IMR-90 (cell line): ENCODE data around the gene HEATR3. TPM values are rescaled to one million over a fixed set of nuclear protein-coding genes. Genes with fewer than 3 reads are reported as not detected.

Experiments
- ATAC-seq: fragments of 200-7000 bp; cut with Tn5 transposase; 2 replicates; pipeline ENCODE4 v1.9.1; 2020; ENCODE audit warnings: low read depth, mild to moderate bottlenecking, moderate library complexity
- BruUV-seq: library from RNA; stranded (reverse); fragments of 400-500 nt; replicated peaks from 2 replicates; lab custom pipeline; 2021; lab: Mats Ljungman, UMichigan
- CTCF ChIA-PET: fragments of 300-600 bp; formaldehyde crosslinking; extraction: SDS; loops from one replicate; lab custom pipeline; 2021; ENCODE audit warnings: antibody characterized with exemption; lab: Yijun Ruan, JAX
- POLR2A ChIA-PET: fragments of 300-600 bp; sonication (Branson Sonifier 250); formaldehyde crosslinking; loops from one replicate; lab custom pipeline; 2022; ENCODE audit warnings: antibody characterized with exemption; ENCODE audit not compliant: unreplicated experiment; lab: Charles Lee
- DNase-seq: peaks from one replicate; pipeline ENCODE4 v3.0.0; 2013
- H2AFZ ChIP-seq: replicated peaks from 2 replicates; pipeline ENCODE3; 2013; ENCODE audit warnings: low read length, mild to moderate bottlenecking; ENCODE audit not compliant: poor library complexity
- H2AK5ac ChIP-seq: 2 replicates; pipeline ENCODE4 v1.6.1; 2013; ENCODE audit warnings: low read depth, low read length, inconsistent platforms
- H2AK9ac ChIP-seq: replicated peaks from 2 replicates; pipeline ENCODE3; 2013; ENCODE audit warnings: mild to moderate bottlenecking, low read depth, low read length, moderate library complexity; ENCODE audit not compliant: poor library complexity
- H2BK120ac ChIP-seq: 2 replicates; pipeline ENCODE4 v1.6.1; 2013; ENCODE audit warnings: low read depth, low read length, inconsistent platforms
- H2BK15ac ChIP-seq: 3 replicates; pipeline ENCODE4 v1.6.1; 2013; ENCODE audit warnings: low read depth, low read length, inconsistent platforms
- H2BK20ac ChIP-seq: 2 replicates; pipeline ENCODE4 v1.6.1; 2013; ENCODE audit warnings: low read depth, mild to moderate bottlenecking, inconsistent platforms, low read length, moderate library complexity
- H2BK5ac ChIP-seq: 2 replicates; pipeline ENCODE4 v1.6.1; 2013; ENCODE audit warnings: mild to moderate bottlenecking, low read depth, low read length, inconsistent platforms; ENCODE audit not compliant: poor library complexity, severe bottlenecking
- H3K14ac ChIP-seq: replicated peaks from 2 replicates; pipeline ENCODE4 v1.6.1; 2013; ENCODE audit warnings: low read depth, low read length, inconsistent platforms
- H3K18ac ChIP-seq: 2 replicates; pipeline ENCODE4 v1.6.1; 2013; ENCODE audit warnings: low read depth, low read length, control low read depth
- H3K23ac ChIP-seq: 2 replicates; pipeline ENCODE4 v1.6.1; 2013; ENCODE audit warnings: low read depth, low read length, inconsistent platforms
- H3K27ac ChIP-seq: 2 replicates; pipeline ENCODE4 v1.5.1; 2013; ENCODE audit warnings: mild to moderate bottlenecking, control low read depth, low read length; ENCODE audit not compliant: insufficient read depth
- H3K27me3 ChIP-seq: 2 replicates; pipeline ENCODE4 v1.6.1; 2013; ENCODE audit warnings: low read length; ENCODE audit not compliant: control insufficient read depth, insufficient read depth
- H3K36me3 ChIP-seq: 2 replicates; pipeline ENCODE4 v1.6.1; 2013; ENCODE audit warnings: low read length, mixed read lengths; ENCODE audit not compliant: control insufficient read depth, insufficient read depth
- H3K4ac ChIP-seq: 2 replicates; pipeline ENCODE4 v1.6.1; 2013; ENCODE audit warnings: low read depth, low read length, inconsistent platforms
- H3K4me1 ChIP-seq: 2 replicates; pipeline ENCODE4 v1.6.1; 2013; ENCODE audit warnings: low read length, mixed read lengths; ENCODE audit not compliant: control insufficient read depth, insufficient read depth
- H3K4me2 ChIP-seq: 2 replicates; pipeline ENCODE4 v1.6.1; 2013; ENCODE audit warnings: low read depth, mild to moderate bottlenecking, control low read depth, low read length, moderate library complexity
- H3K4me3 ChIP-seq: 2 replicates; pipeline ENCODE4 v1.5.1; 2013; ENCODE audit warnings: low read depth, mild to moderate bottlenecking, control low read depth, low read length, moderate library complexity; ENCODE audit not compliant: insufficient read depth
- H3K56ac ChIP-seq: 2 replicates; pipeline ENCODE4 v1.6.1; 2013; ENCODE audit warnings: low read length, inconsistent platforms; ENCODE audit not compliant: insufficient read depth; ENCODE audit errors: extremely low read depth
- H3K79me1 ChIP-seq, 2 experiments: 2 replicates each; pipeline ENCODE4 v1.6.1; 2013; ENCODE audit warnings: low read length in 2 of 2, inconsistent platforms in 1 of 2, low read depth in 1 of 2
- H3K9ac ChIP-seq: 2 replicates; pipeline ENCODE4 v1.6.1; 2013; ENCODE audit warnings: low read depth, low read length, control low read depth
- H3K9me1 ChIP-seq: 2 replicates; pipeline ENCODE4 v1.6.1; 2013; ENCODE audit warnings: low read length, inconsistent platforms; ENCODE audit not compliant: insufficient read depth
- H3K9me3 ChIP-seq: 2 replicates; pipeline ENCODE4 v1.6.1; 2013; ENCODE audit warnings: low read length; ENCODE audit not compliant: control insufficient read depth, insufficient read depth
- H4K20me1 ChIP-seq: 2 replicates; pipeline ENCODE4 v1.6.1; 2013; ENCODE audit warnings: low read length, inconsistent platforms; ENCODE audit not compliant: insufficient read depth
- H4K5ac ChIP-seq: 2 replicates; pipeline ENCODE4 v1.6.1; 2013; ENCODE audit warnings: mild to moderate bottlenecking, low read depth, low read length, control low read depth
- H4K8ac ChIP-seq, 2 experiments: 2 replicates each; pipeline ENCODE4 v1.6.1; 2013; ENCODE audit warnings: low read depth in 2 of 2, low read length in 2 of 2, control low read depth in 1 of 2, inconsistent platforms in 1 of 2
- H4K91ac ChIP-seq: 2 replicates; pipeline ENCODE4 v1.6.1; 2013; ENCODE audit warnings: low read depth, low read length, inconsistent platforms; ENCODE audit not compliant: insufficient read depth
- BHLHE40 ChIP-seq: fragments of 150-350 bp; IDR thresholded peaks from 2 replicates; pipeline ENCODE4 v1.6.1; 2016; ENCODE audit warnings: mild to moderate bottlenecking, low read depth, low read length
- FOS ChIP-seq: fragments of 150-350 bp; IDR thresholded peaks from 2 replicates; pipeline ENCODE4 v1.6.1; 2016; ENCODE audit warnings: low read depth, low read length
- NFE2L2 ChIP-seq: fragments of 150-350 bp; IDR thresholded peaks from 2 replicates; pipeline ENCODE4 v1.6.1; 2016; ENCODE audit warnings: low read depth, mild to moderate bottlenecking, low read length
- RAD21 ChIP-seq: IDR thresholded peaks from 2 replicates; pipeline ENCODE4 v1.6.1; 2012; ENCODE audit warnings: low read length, improper control_type of control experiment
- RFX5 ChIP-seq: IDR thresholded peaks from 2 replicates; pipeline ENCODE4 v1.8.0; 2012; ENCODE audit warnings: low read depth, mild to moderate bottlenecking, low read length, moderate library complexity
- SMC3 ChIP-seq: fragments of 150-350 bp; IDR thresholded peaks from 2 replicates; pipeline ENCODE4 v1.6.1; 2016; ENCODE audit warnings: low read depth, mild to moderate bottlenecking, antibody characterized with exemption, low read length, moderate library complexity
- WGBS, 2 experiments: methylation state at CpG; one replicate each; pipeline versions ENCODE4 v1.1.5 to v1.1.7; 2013; ENCODE audit warnings: missing lambda C conversion rate in 2 of 2; ENCODE audit not compliant: insufficient read length in 1 of 2; ENCODE audit errors: extremely low coverage in 2 of 2; 5-methylcytosine and 5-hydroxymethylcytosine counted together
- dilution Hi-C: fragments of 300-500 bp; cut with HindIII; formaldehyde crosslinking; loops from one replicate; pipeline ENCODE4 v1.14.3; 2018; ENCODE audit warnings: low sequenced_read_pairs; ENCODE audit not compliant: unreplicated experiment
- in situ Hi-C: fragments of 300-500 bp; cut with MboI; formaldehyde crosslinking; loops from 3 replicates; pipeline ENCODE4 v1.14.3; 2019; ENCODE audit warnings: low sequenced_read_pairs, inconsistent platforms, mixed read lengths
- intact Hi-C: fragments of 100-400 bp; cut with micrococcal nuclease; formaldehyde crosslinking; loops from 2 replicates; pipeline ENCODE4 v1.10.0; 2022
- polyA plus RNA-seq, 3 experiments: library from polyadenylated mRNA; depleted of rRNA; stranded (reverse); fragments of >200 nt; gene quantifications; 2 replicates each; pipeline ENCODE4 v1.2.3, GENCODE V29; 2012; ENCODE audit warnings: low replicate concordance in 1 of 3
- total RNA-seq: library from RNA; depleted of rRNA; stranded (reverse); fragments of >200 nt; gene quantifications from 2 replicates; pipeline ENCODE4 v1.2.3, GENCODE V29; 2012
- TF ChIP-seq, protein P1 (sequence below): fragments of 150-350 bp; IDR thresholded peaks from 2 replicates; pipeline ENCODE4 v1.6.1; 2017; ENCODE audit warnings: mild to moderate bottlenecking, antibody characterized with exemption, low read length, low read depth

HEATR3 gene
- total and polyA plus RNA-seq, 2 of the 4 experiments (the other 2 are of a cell fraction): 9.4 to 21.1 TPM

DNA sequence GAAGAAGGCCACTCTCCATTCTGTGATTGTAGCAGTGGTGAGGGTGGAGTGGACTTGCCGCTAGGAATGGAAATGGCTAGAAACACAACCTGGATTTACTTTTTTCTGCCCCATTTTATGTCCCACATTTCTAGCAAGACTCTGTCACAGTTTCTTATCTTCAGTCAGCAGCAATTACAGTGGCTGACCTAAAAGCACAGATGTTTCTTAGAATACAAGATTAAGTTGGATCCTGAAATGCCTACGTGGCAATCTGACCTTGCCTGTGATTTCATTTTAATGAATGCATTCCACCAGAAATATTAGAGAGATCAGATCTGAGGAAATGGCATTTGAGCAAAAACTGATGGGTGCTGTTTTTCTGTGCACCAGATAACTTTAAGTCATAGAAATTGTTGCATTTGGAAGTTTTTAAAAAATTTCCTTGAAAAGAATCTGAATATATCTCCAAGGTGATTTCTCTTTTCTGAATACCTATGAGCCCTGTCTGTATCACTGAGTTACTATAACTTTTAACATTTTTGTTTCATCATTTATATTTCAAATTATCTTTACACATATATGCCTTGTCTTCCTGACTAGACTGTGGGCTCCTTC lies 5.4 kb downstream of the HEATR3 start:
- peaks cover 41 to 44% of the 10 kb centered on the region in 2 experiments for H3K79me1 ChIP-seq
- H2AFZ ChIP-seq: no peak overlapping the region
- no peak overlapping the region for H2BK5ac ChIP-seq
- no peak overlapping the region for H3K14ac ChIP-seq
- ChIA-PET CTCF (no interaction called here), POLR2A (no interaction called here)
- dilution Hi-C loops: no loop called here
- no peak overlapping the region for H3K4me2 ChIP-seq
- no peak overlapping the region for H2BK120ac ChIP-seq
- H4K20me1 ChIP-seq: peaks cover 27% of the 10 kb centered on the region
- H4K5ac ChIP-seq: no peak overlapping the region
- no peak for ATAC-seq
- no peak for DNase-seq
- no peak overlapping the region for H4K91ac ChIP-seq
- H2AK9ac ChIP-seq: no peak overlapping the region
- no peaks in the 10 kb centered on the region for H3K9me3 ChIP-seq
- WGBS, 2 experiments: no CpG with 5 or more reads among the region's 2 CpGs
- TF ChIP-seq FOS: no peak
- TF ChIP-seq NFE2L2: no peak
- no peak for TF ChIP-seq RFX5
- TF ChIP-seq RAD21: no peak
- TF ChIP-seq, protein P1, sequence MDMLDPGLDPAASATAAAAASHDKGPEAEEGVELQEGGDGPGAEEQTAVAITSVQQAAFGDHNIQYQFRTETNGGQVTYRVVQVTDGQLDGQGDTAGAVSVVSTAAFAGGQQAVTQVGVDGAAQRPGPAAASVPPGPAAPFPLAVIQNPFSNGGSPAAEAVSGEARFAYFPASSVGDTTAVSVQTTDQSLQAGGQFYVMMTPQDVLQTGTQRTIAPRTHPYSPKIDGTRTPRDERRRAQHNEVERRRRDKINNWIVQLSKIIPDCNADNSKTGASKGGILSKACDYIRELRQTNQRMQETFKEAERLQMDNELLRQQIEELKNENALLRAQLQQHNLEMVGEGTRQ: no peak
- no peak for TF ChIP-seq BHLHE40
- no peak for TF ChIP-seq SMC3
- no peaks in the 10 kb centered on the region; the same call in 1 of the 2 replicates for H3K9me1 ChIP-seq
- H3K18ac ChIP-seq: no peak overlapping the region
- no peak overlapping the region for H3K4ac ChIP-seq
- peaks cover 11% of the 10 kb centered on the region for H3K36me3 ChIP-seq
- intact Hi-C loops: no loop called here
- no peak overlapping the region for H4K8ac ChIP-seq
- no peak overlapping the region for H2BK20ac ChIP-seq
- H3K4me3 ChIP-seq: no peak overlapping the region
- in situ Hi-C loops: no loop called here
- peaks cover 11% of the 10 kb centered on the region for H3K4me1 ChIP-seq
- H2AK5ac ChIP-seq: no peak overlapping the region
- no peak overlapping the region for H3K27ac ChIP-seq
- H2BK15ac ChIP-seq: no peak overlapping the region
- H3K23ac ChIP-seq: no peak overlapping the region
- BruUV-seq: no TSS peak
- no peak overlapping the region for H3K56ac ChIP-seq
- H3K9ac ChIP-seq: no peak overlapping the region
- H3K27me3 ChIP-seq: no peaks in the 10 kb centered on the region
